HG02759 (cell line): ENCODE measurements around the gene AP1S2.

Source experiments
- ATAC-seq: cut with Tn5 transposase; IDR thresholded peaks from one replicate; pipeline ENCODE4 v1.9.1; 2021; ENCODE audit warnings: mild to moderate bottlenecking, moderate library complexity; ENCODE audit not compliant: unreplicated experiment

Gene AP1S2

GRCh38 chrX:15812192-15812938 lies 42.2 kb downstream of the AP1S2 start:
- no peak for ATAC-seq

- ATAC-seq = no peak
These were observed 46.4 kb downstream of the AP1S2 start for GRCh38 chrX:15808254-15808653.

GRCh38 chrX:15804563-15804962 lies 50.0 kb downstream of the AP1S2 start:
- ATAC-seq = no peak

GRCh38 chrX:15797707-15798106 lies 56.9 kb downstream of the AP1S2 start:
- ATAC-seq = no peak

GRCh38 chrX:15790769-15791290 lies 63.8 kb downstream of the AP1S2 start:
- ATAC-seq = peak; percentile 24

- peak; percentile 93 for ATAC-seq
These were observed 64.4 kb downstream of the AP1S2 start, which contains the start of gene ZRSR2 for GRCh38 chrX:15789979-15790768. Gene ZRSR2, plus strand, starts transcription at chrX:15790484. Its CDS starts 12 bp downstream, at chrX:15790496.

- ATAC-seq = no peak
These were observed 67.7 kb downstream of the AP1S2 start for GRCh38 chrX:15786915-15787314.

- ATAC-seq = no peak
These were observed 69.3 kb downstream of the AP1S2 start for GRCh38 chrX:15785176-15785750.

- peak; percentile 96 for ATAC-seq
These were observed 72.5 kb downstream of the AP1S2 start for GRCh38 chrX:15781961-15782699.
